KG1 (cell line): ENCODE measurements around the gene HMG20B.
"Not testable (repeated sequence)": the region's sequence is repeated elsewhere in the genome, so short reads cannot be mapped to it uniquely, and the experiment has no call there.

Source experiments
- DNase-seq: peaks from one replicate; lab custom pipeline; 2025; lab: John Stamatoyannopoulos, UW

Gene HMG20B

DNA sequence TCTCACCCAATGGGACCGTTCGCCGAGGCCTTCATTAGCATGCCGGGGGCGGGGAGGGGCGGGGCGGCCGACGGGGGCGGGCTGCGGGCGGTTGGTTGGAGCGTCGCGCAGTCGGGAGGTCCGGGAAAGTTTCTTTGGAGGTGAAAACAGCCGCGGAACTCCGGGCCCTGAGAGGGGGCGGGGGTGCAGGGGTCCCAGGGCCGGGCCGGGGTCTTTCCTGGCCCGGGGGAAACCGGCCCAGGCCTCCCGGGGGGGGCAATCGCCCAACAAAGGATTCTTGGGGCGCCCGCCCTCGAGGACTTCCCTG lies at the start of gene HMG20B:
TSS of gene HMG20B (plus strand) at position 90 of the 307 bp plus-strand sequence. CDS start 366 bp downstream, outside the sequence.
- DNase-seq: no peak

DNA sequence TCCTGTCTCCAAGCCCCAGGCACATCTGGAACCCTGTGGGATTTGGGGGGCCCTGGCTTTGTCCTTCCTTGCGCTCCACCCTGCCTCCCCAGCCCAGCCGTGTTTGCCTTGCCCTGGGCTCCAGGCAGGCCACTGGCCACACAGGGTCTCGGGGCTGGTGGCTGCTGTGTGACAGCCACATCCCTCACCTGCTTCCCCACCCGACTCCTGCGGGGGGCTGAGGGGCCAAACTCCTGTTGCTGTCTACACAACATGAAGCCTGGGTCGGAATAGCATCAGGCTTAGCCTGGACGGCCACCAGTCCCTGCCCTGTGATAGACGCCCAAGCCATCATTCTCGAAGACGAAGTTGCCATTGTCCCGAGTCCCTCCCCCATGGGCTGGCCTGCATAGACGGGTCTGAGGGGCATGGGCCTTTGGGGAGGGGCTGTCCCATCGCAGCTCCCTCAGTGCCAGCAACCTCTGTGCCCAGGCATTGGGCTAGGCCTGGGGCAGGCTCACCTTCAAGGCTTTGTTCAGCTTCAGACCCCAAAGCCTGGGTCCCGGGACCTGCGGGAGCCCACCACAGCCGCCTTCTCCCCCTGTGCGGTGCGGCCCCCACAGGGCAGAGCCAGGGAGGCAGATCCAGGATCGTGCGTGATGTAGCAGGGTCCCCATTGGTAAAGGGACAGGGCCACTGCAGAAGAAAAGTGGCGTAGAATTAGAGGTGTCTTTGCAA lies 49.2 kb upstream of the HMG20B start:
- DNase-seq: no peak

GRCh38 chr19:3524078-3524842 lies 48.5 kb upstream of the HMG20B start:
- no peak for DNase-seq

DNA sequence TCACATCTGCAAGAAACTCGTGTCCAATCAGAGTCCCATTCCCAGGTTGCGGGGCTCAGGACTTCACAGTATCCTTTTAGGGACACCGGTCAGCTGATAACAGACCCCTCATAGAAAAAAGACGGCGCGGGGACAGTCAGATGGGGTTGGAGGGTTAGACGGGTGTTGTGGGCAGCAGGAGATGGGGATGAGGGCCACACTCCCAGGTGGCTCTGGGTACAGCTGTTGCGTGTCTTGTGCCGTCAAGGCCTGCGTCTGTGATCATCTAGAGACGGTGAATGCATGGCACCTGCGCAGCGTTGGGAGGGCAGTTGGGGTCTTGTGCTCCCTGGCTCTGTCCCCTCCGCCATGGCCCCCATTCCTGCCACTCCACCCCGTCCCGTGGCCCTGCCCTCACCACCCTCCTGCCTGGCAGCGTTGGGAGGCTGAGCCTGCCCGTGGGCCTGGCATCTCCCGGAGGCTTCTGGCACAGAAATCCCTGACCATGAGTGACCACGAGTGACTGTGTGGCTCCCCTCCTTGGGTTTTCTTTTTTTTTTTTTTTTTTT lies 47.8 kb upstream of the HMG20B start:
- no peak for DNase-seq

DNA sequence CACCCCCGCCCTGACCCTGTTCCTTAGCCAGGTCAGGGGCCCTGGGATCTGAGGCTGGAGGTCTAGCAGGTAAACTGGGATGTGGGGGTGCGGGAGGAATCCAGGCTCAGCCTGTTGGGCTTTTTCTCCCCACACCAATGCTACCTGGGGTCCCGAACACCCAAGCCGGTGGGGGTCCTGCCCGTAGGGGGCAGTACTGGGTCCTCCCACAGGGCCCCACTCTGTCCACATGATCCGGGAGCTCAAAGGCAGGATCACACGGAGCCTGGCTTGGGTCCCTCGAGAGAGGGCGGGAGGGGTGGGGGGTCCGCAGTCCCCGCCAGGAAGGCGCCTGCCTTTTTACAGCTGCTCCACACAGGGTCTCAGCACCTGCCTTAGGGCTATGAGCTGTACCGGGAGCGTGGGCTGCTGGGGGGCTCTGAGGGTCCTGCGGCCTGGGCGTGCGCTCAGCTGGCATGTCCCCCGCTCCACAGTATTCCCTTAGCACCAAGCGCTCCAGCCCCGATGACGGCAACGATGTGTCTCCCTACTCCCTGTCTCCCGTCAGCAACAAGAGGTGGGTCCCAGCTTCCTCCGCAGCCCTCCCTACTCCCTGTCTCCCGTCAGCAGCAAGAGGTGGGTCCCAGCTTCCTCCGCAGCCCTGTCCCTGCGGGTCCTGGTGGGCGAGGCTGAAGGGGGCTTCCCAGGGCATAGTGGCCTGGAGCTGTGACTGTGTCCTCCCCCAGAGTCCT lies 46.1 kb upstream of the HMG20B start:
- DNase-seq: no peak

DNA sequence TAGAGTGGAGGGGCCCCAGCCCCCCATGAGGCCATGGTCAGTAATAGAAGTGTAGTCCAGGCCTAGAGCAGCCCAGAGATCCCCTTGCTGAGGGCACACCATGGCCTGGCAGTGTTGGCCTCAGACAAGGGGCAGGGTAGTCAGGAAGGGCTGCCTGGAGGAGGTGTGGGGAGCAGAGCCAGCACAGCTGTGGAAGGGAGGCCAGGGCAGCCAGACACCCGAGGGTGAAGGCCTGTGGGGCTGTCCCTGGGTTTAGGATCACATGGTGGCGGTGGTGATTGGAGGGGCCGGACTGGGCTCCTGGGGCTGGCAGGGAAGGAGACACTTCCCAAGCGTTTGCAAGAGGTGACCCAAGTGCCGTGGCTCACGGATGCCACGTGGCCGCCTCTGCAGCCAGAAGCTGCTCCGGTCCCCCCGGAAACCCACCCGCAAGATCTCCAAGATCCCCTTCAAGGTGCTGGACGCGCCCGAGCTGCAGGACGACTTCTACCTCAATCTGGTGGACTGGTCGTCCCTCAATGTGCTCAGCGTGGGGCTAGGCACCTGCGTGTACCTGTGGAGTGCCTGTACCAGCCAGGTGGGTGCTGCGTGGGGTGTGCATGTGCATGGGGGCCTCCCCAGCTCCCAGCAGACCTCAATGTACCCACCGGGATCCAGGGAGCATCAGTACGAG lies 45.4 kb upstream of the HMG20B start:
- no peak for DNase-seq

GRCh38 chr19:3528080-3528479 lies 44.7 kb upstream of the HMG20B start:
- no peak for DNase-seq

DNA sequence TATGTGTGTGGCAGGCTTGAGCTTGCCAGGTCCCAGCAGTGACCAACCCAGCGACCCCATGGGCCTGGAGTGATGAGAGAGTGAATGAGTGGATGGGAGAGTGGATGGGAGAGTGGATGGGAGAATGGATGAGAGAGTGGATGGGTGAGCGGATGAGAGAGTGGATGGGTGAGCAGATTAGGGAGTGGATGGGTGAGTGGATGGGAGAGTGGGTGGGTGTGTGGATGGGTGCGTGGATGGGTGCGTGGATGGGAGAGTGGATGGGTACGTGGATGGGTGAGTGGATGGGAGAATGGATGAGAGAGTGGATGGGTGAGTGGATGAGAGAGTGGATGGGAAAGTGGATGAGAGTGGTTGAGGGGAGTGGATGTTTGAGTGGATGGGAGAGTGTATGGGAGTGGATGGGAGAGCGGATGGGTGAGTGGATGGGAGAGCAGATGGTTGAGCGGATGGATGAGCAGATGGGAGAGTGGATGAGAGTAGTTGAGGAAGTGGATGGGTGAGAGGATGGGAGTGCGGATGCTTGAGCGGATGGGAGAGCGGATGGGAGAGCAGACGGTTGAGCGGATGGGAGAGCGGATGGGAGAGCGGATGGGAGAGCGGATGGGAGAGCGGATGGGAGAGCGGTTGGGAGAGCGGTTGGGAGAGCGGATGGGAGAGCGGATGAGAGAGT lies 44.1 kb upstream of the HMG20B start:
- DNase-seq: no peak

- DNase-seq: not testable (repeated sequence)
These were observed 43.4 kb upstream of the HMG20B start for GRCh38 chr19:3529299-3529698.

DNA sequence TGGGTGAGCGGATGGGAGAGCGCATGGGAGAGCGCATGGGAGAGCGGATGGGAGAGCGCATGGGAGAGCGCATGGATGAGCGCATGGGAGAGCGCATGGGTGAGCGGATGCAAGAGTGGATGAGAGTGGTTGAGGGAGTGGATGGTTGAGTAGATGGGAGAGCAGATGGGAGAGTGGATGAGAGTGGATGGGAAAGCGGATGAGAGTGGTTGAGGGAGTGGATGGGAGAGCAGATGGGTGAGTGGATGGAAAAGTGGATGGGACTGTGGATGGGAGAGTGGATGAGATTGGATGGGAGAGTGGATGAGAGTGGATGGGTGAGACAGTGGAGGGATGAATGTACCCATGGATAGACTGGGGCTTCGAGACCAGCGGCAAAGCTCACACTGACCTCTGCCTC lies 42.4 kb upstream of the HMG20B start:
- no peak for DNase-seq

DNA sequence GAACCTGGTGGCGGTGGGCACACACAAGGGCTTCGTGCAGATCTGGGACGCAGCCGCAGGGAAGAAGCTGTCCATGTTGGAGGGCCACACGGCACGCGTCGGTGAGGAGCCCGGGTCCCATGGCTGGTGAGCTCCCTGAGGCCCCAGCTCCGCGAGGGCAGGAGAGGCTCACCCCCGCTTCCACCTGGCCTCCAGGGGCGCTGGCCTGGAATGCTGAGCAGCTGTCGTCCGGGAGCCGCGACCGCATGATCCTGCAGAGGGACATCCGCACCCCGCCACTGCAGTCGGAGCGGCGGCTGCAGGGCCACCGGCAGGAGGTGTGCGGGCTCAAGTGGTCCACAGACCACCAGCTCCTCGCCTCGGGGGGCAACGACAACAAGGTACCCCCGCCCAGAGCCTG lies 41.0 kb upstream of the HMG20B start:
- DNase-seq: no peak

GRCh38 chr19:3532154-3532786 lies 40.5 kb upstream of the HMG20B start:
- no peak for DNase-seq

- no peak for DNase-seq
These were observed 39.7 kb upstream of the HMG20B start for GRCh38 chr19:3533033-3533432.

- no peak for DNase-seq
These were observed 39.1 kb upstream of the HMG20B start for GRCh38 chr19:3533563-3534216.

DNA sequence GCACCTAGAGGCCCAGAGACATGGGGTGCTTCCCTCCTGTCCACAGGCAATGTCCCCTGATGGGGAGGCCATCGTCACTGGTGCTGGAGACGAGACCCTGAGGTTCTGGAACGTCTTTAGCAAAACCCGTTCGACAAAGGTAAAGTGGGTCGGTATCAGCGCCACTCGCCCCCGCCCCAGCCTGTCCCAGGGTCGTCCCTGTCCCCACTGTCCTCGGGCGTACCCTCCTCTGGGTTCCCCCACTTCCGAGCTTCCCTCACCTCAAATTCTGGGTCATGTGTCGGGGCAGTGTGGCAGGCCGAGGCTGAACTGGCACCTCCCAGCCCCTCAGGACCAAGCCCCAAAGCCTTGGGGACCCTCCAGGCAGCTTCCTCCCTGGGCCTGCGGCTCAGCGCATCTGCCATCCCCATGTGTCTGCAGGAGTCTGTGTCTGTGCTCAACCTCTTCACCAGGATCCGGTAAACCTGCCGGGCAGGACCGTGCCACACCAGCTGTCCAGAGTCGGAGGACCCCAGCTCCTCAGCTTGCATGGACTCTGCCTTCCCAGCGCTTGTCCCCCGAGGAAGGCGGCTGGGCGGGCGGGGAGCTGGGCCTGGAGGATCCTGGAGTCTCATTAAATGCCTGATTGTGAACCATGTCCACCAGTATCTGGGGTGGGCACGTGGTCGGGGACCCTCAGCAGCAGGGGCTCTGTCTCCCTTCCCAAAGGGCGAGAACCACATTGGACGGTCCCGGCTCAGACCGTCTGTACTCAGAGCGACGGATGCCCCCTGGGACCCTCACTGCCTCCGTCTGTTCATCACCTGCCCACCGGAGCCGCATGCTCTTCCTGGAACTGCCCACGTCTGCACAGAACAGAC lies 38.1 kb upstream of the HMG20B start:
- no peak for DNase-seq

GRCh38 chr19:3535235-3535535 lies 37.6 kb upstream of the HMG20B start:
- DNase-seq: no peak

GRCh38 chr19:3535563-3535965 lies 37.2 kb upstream of the HMG20B start:
- DNase-seq: no peak

DNA sequence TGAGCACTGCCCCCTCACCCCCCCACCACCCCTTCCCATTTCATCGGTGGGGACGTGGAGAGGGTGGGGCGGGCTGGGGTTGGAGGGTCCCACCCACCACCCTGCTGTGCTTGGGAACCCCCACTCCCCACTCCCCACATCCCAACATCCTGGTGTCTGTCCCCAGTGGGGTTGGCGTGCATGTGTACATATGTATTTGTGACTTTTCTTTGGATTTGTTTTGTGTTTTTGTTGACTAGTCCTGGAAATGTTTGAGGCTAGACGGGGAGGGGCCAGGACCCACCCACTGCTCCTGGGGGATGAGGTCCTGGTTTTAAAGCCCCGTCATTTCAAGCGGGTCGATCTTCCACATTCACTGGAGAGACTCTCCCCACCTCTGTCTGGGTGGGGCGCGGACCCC lies 36.8 kb upstream of the HMG20B start:
- no peak for DNase-seq

DNA sequence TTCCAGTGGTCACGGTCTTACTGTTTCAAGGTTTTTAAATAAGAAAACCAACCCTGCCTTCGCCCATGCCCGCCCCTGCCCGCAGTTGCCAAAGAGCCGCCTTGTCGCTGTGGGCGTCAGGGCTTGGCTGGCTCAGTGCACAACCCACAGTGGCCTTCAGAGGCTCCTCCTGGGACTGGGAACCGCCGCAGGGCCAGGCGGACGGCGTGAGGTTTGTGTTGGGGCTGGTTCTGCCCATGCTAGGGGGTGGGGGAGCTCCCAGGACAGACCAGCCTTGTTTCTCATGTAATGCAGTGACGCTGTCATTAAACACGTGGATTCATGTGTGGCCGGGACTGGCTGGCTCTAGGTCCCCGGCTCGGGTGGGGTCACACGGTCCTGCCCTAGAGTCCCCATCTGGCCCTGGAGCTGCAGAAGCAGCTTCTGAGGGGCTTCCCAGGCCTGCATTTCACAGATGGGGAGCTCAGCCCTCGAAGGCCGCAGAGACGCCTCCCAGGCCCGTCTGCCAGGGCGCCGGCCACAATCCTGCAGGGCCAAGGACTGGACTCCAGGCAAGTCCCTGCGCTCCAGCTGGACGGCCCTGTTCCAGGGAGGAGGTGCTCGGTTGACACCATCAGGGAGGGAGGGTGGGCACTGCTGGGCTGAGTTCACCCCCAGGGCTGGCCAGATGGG lies 36.2 kb upstream of the HMG20B start:
- DNase-seq: no peak
